ENCODE results near the gene TPPP2. TPM values are rescaled to one million over a fixed set of nuclear protein-coding genes. Genes with fewer than 3 reads are reported as not detected.
"Not testable (repeated sequence)": the region's sequence is repeated elsewhere in the genome, so short reads cannot be mapped to it uniquely, and the experiment has no call there.

The TPPP2 gene
- polyA plus RNA-seq (2011; rRNA removed): not detected in 2 replicates
- not detected in 2 replicates for polyA minus RNA-seq (2011; rRNA and poly(A)+ RNA removed)

GRCh38 chr14:21029917-21030316 lies at the start of gene TPPP2:
TPPP2 (plus strand) TSS chr14:21030217; CDS start chr14:21030582, 365 bp downstream.
- no peak for TF ChIP-seq CTCF (IDR thresholded peaks at IDR 0.05; ENCODE audit: low read depth, low read length)
- DNase-seq (ENCODE audit: low read depth, low spot score): no peak
- Histone ChIP-seq H3K9me3 (ENCODE audit: control insufficient read depth, insufficient read depth, low read length) (no peaks in the 10 kb centered on the region; the same call in 1 of the 2 replicates), H3K27ac (ENCODE audit: low read depth, low read length) (no peak within 1 kb of the TSS), H3K4me3 (ENCODE audit: low read depth, low read length) (no peak within 1 kb of the TSS), H3K27me3 (ENCODE audit: control insufficient read depth, insufficient read depth, low read length) (peaks cover 54% of the 10 kb centered on the region)
- ChIA-PET POLR2A (no interaction called here), CTCF (interaction anchor here (3.2 kb wide), 1 partner anchor 15 kb away, joined by 16 read pairs; no protein-coding TSS in a partner anchor)

- DNase-seq (ENCODE audit: low read depth, low spot score): no peak
- no peak overlapping the region for H3K4me3 ChIP-seq (ENCODE audit: low read depth, low read length)
- TF ChIP-seq CTCF (IDR thresholded peaks at IDR 0.05; ENCODE audit: low read depth, low read length): no peak
- peaks cover 9% of the 10 kb centered on the region for H3K27me3 ChIP-seq (ENCODE audit: control insufficient read depth, insufficient read depth, low read length)
- CTCF ChIA-PET: interaction anchor here (4.5 kb wide), 1 partner anchor 10 kb away, joined by 42 read pairs; no protein-coding TSS in a partner anchor
- H3K9me3 ChIP-seq (ENCODE audit: control insufficient read depth, insufficient read depth, low read length): no peaks in the 10 kb centered on the region
- no peak overlapping the region for H3K27ac ChIP-seq (ENCODE audit: low read depth, low read length)
- POLR2A ChIA-PET: no interaction called here
These were observed 49.1 kb upstream of the TPPP2 start for GRCh38 chr14:20980906-20981305.

- no peak overlapping the region for H3K4me3 ChIP-seq (ENCODE audit: low read depth, low read length)
- ChIA-PET POLR2A (interaction anchor here (0.5 kb wide), 2 partner anchors 8 kb away, joined by 3 to 4 read pairs; no protein-coding TSS in a partner anchor), CTCF (interaction anchor here (0.6 to 4.5 kb wide), 4 partner anchors 12 to 41 kb away, joined by 3 to 42 read pairs (median 10); no protein-coding TSS in a partner anchor)
- no peaks in the 10 kb centered on the region for H3K9me3 ChIP-seq (ENCODE audit: control insufficient read depth, insufficient read depth, low read length)
- DNase-seq (ENCODE audit: low read depth, low spot score): no peak
- H3K27me3 ChIP-seq (ENCODE audit: control insufficient read depth, insufficient read depth, low read length): peaks cover 9% of the 10 kb centered on the region
- no peak for TF ChIP-seq CTCF (IDR thresholded peaks at IDR 0.05; ENCODE audit: low read depth, low read length)
- H3K27ac ChIP-seq (ENCODE audit: low read depth, low read length): no peak overlapping the region
These were observed 47.2 kb upstream of the TPPP2 start for GRCh38 chr14:20982646-20983369.

GRCh38 chr14:20985650-20986049 lies 44.4 kb upstream of the TPPP2 start:
- H3K4me3 ChIP-seq (ENCODE audit: low read depth, low read length); H3K9me3 ChIP-seq (ENCODE audit: control insufficient read depth, insufficient read depth, low read length); DNase-seq (ENCODE audit: low read depth, low spot score); H3K27ac ChIP-seq (ENCODE audit: low read depth, low read length); POLR2A ChIA-PET; H3K27me3 ChIP-seq (ENCODE audit: control insufficient read depth, insufficient read depth, low read length): not testable (repeated sequence)
- CTCF ChIA-PET: interaction anchor here (0.8 to 2.6 kb wide), 3 partner anchors 12 to 29 kb away, joined by 3 to 23 read pairs (median 9); no protein-coding TSS in a partner anchor

- peak; percentile 75 for DNase-seq (ENCODE audit: low read depth, low spot score)
- no peak for TF ChIP-seq CTCF (IDR thresholded peaks at IDR 0.05; ENCODE audit: low read depth, low read length)
- peak overlapping the region; percentile 73 for H3K27ac ChIP-seq (ENCODE audit: low read depth, low read length)
- ChIA-PET POLR2A (interaction anchor here (0.9 kb wide), 1 partner anchor 101 kb away, joined by 3 read pairs; no protein-coding TSS in a partner anchor), CTCF (interaction anchor here (0.9 to 2.6 kb wide), 3 partner anchors 15 to 28 kb away, joined by 3 to 23 read pairs (median 9); no protein-coding TSS in a partner anchor)
- peaks cover 9% of the 10 kb centered on the region for H3K27me3 ChIP-seq (ENCODE audit: control insufficient read depth, insufficient read depth, low read length)
- H3K9me3 ChIP-seq (ENCODE audit: control insufficient read depth, insufficient read depth, low read length): no peaks in the 10 kb centered on the region
- H3K4me3 ChIP-seq (ENCODE audit: low read depth, low read length): no peak overlapping the region
These were observed 43.2 kb upstream of the TPPP2 start for GRCh38 chr14:20986811-20987210.
